Measurements from ENCODE around the gene LRP1B.

Gene LRP1B

GRCh38 chr2:142008135-142008744 is 122.6 kb downstream of the LRP1B start:
- no peaks in the 10 kb centered on the region for H3K9me3 Mint-ChIP-seq
- no peaks in the 10 kb centered on the region for H3K4me1 Mint-ChIP-seq
- no peak overlapping the region for H3K27ac Mint-ChIP-seq
- no peaks in the 10 kb centered on the region for H3K36me3 Mint-ChIP-seq
- DNase-seq (no peak), ATAC-seq (replicated peaks) (no peak)
- H3K27me3 Mint-ChIP-seq, result no peaks in the 10 kb centered on the region
- no peak overlapping the region for H3K4me3 Mint-ChIP-seq

GRCh38 chr2:141994066-141994465 is 136.8 kb downstream of the LRP1B start:
- Mint-ChIP-seq H3K27me3 (no peaks in the 10 kb centered on the region), H3K4me1 (no peaks in the 10 kb centered on the region), H3K27ac (no peak overlapping the region), H3K9me3 (peaks cover 0 to 2% of the 10 kb centered on the region in 2 donors), H3K4me3 (no peak overlapping the region), H3K36me3 (no peaks in the 10 kb centered on the region)
- no peak for DNase-seq
- ATAC-seq (replicated peaks), result no peak

- Mint-ChIP-seq H3K36me3 (no peaks in the 10 kb centered on the region), H3K4me1 (no peaks in the 10 kb centered on the region), H3K27ac (no peak overlapping the region), H3K4me3 (no peak overlapping the region), H3K27me3 (no peaks in the 10 kb centered on the region), H3K9me3 (peaks cover 0 to 2% of the 10 kb centered on the region in 2 donors)
- DNase-seq (no peak), ATAC-seq (replicated peaks) (no peak)
Measured at GRCh38 chr2:141992695-141993094, 138.1 kb downstream of the LRP1B start.

GRCh38 chr2:141968433-141968832 is 162.4 kb downstream of the LRP1B start:
- Mint-ChIP-seq H3K4me1 (no peaks in the 10 kb centered on the region), H3K36me3 (no peaks in the 10 kb centered on the region), H3K27me3 (no peaks in the 10 kb centered on the region), H3K4me3 (no peak overlapping the region), H3K9me3 (no peaks in the 10 kb centered on the region), H3K27ac (no peak overlapping the region)
- DNase-seq, result no peak
- no peak for ATAC-seq (replicated peaks)

- ATAC-seq (replicated peaks) (no peak), DNase-seq (no peak)
- no peaks in the 10 kb centered on the region for H3K4me1 Mint-ChIP-seq
- H3K27ac Mint-ChIP-seq, result no peak overlapping the region
- H3K27me3 Mint-ChIP-seq, result no peaks in the 10 kb centered on the region
- H3K36me3 Mint-ChIP-seq, result no peaks in the 10 kb centered on the region
- H3K4me3 Mint-ChIP-seq, result no peak overlapping the region
- peaks cover 0 to 1% of the 10 kb centered on the region in 2 donors for H3K9me3 Mint-ChIP-seq
Measured at GRCh38 chr2:141967980-141968379, 162.8 kb downstream of the LRP1B start.

- Mint-ChIP-seq H3K27ac (no peak overlapping the region), H3K27me3 (no peaks in the 10 kb centered on the region), H3K4me3 (no peak overlapping the region)
Measured at GRCh38 chr2:141967503-141967902, 163.3 kb downstream of the LRP1B start.

GRCh38 chr2:141959941-141960340 is 170.9 kb downstream of the LRP1B start:
- Mint-ChIP-seq H3K36me3 (no peaks in the 10 kb centered on the region), H3K27me3 (no peaks in the 10 kb centered on the region), H3K9me3 (peaks cover 0 to 1% of the 10 kb centered on the region in 2 donors), H3K27ac (no peak overlapping the region), H3K4me1 (no peaks in the 10 kb centered on the region), H3K4me3 (no peak overlapping the region)
- DNase-seq (no peak), ATAC-seq (replicated peaks) (no peak)

More at GRCh38 chr2:141967503-141967902, 163.3 kb downstream of the LRP1B start:
- no peaks in the 10 kb centered on the region for H3K4me1 Mint-ChIP-seq
- peaks cover 0 to 1% of the 10 kb centered on the region in 2 donors for H3K9me3 Mint-ChIP-seq
- ATAC-seq (replicated peaks) (no peak), DNase-seq (no peak)
- H3K36me3 Mint-ChIP-seq, result no peaks in the 10 kb centered on the region

- Mint-ChIP-seq H3K4me1 (no peaks in the 10 kb centered on the region), H3K36me3 (no peaks in the 10 kb centered on the region)
- no peak for DNase-seq
Measured at GRCh38 chr2:141959016-141959415, 171.8 kb downstream of the LRP1B start.

GRCh38 chr2:141957827-141958450 is 172.9 kb downstream of the LRP1B start:
- H3K27me3 Mint-ChIP-seq, result no peaks in the 10 kb centered on the region
- ATAC-seq (replicated peaks) (no peak), DNase-seq (no peak)
- no peaks in the 10 kb centered on the region for H3K36me3 Mint-ChIP-seq
- H3K4me3 Mint-ChIP-seq, result no peak overlapping the region
- H3K4me1 Mint-ChIP-seq, result no peaks in the 10 kb centered on the region
- H3K27ac Mint-ChIP-seq, result no peak overlapping the region
- no peaks in the 10 kb centered on the region for H3K9me3 Mint-ChIP-seq

More at GRCh38 chr2:141959016-141959415, 171.8 kb downstream of the LRP1B start:
- Mint-ChIP-seq H3K27me3 (no peaks in the 10 kb centered on the region), H3K4me3 (no peak overlapping the region), H3K27ac (no peak overlapping the region), H3K9me3 (peaks cover 0 to 1% of the 10 kb centered on the region in 2 donors)
- no peak for ATAC-seq (replicated peaks)

GRCh38 chr2:141957321-141957720 is 173.5 kb downstream of the LRP1B start:
- no peaks in the 10 kb centered on the region for H3K36me3 Mint-ChIP-seq
- H3K27me3 Mint-ChIP-seq, result no peaks in the 10 kb centered on the region
- DNase-seq, result no peak
- no peaks in the 10 kb centered on the region for H3K4me1 Mint-ChIP-seq
- H3K27ac Mint-ChIP-seq, result no peak overlapping the region
- no peak overlapping the region for H3K4me3 Mint-ChIP-seq
- no peaks in the 10 kb centered on the region for H3K9me3 Mint-ChIP-seq
- no peak for ATAC-seq (replicated peaks)

GRCh38 chr2:141947396-141948114 is 183.3 kb downstream of the LRP1B start:
- Mint-ChIP-seq H3K36me3 (no peaks in the 10 kb centered on the region), H3K4me3 (no peak overlapping the region)
- ATAC-seq (replicated peaks), result no peak

GRCh38 chr2:141946016-141946415 is 184.8 kb downstream of the LRP1B start:
- Mint-ChIP-seq H3K27ac (no peak overlapping the region), H3K9me3 (peaks cover 0 to 2% of the 10 kb centered on the region in 2 donors), H3K27me3 (no peaks in the 10 kb centered on the region), H3K4me1 (no peaks in the 10 kb centered on the region), H3K36me3 (no peaks in the 10 kb centered on the region), H3K4me3 (no peak overlapping the region)
- ATAC-seq (replicated peaks), result no peak
- DNase-seq, result no peak

More at GRCh38 chr2:141947396-141948114, 183.3 kb downstream of the LRP1B start:
- no peak overlapping the region for H3K27ac Mint-ChIP-seq
- H3K4me1 Mint-ChIP-seq, result no peaks in the 10 kb centered on the region
- peaks cover 0 to 2% of the 10 kb centered on the region in 2 donors for H3K9me3 Mint-ChIP-seq
- no peaks in the 10 kb centered on the region for H3K27me3 Mint-ChIP-seq
- DNase-seq, result no peak

GRCh38 chr2:141943918-141944317 is 186.9 kb downstream of the LRP1B start:
- H3K27me3 Mint-ChIP-seq, result no peaks in the 10 kb centered on the region
- peaks cover 0 to 2% of the 10 kb centered on the region in 2 donors for H3K9me3 Mint-ChIP-seq
- H3K4me3 Mint-ChIP-seq, result no peak overlapping the region
- DNase-seq, result no peak
- H3K27ac Mint-ChIP-seq, result no peak overlapping the region
- ATAC-seq (replicated peaks), result no peak
- no peaks in the 10 kb centered on the region for H3K36me3 Mint-ChIP-seq
- H3K4me1 Mint-ChIP-seq, result no peaks in the 10 kb centered on the region

GRCh38 chr2:141942006-141942789 is 188.6 kb downstream of the LRP1B start:
- Mint-ChIP-seq H3K4me1 (no peaks in the 10 kb centered on the region), H3K9me3 (peaks cover 0 to 2% of the 10 kb centered on the region in 2 donors), H3K27me3 (no peaks in the 10 kb centered on the region), H3K27ac (no peak overlapping the region), H3K4me3 (no peak overlapping the region), H3K36me3 (no peaks in the 10 kb centered on the region)
- DNase-seq (no peak), ATAC-seq (replicated peaks) (no peak)
